Astrocyte (in vitro differentiated cells and primary cell): ENCODE data around the gene ARID2. TPM values are rescaled to one million over a fixed set of nuclear protein-coding genes. Genes with fewer than 3 reads are reported as not detected.

Source experiments
- DNase-seq: peaks from one replicate; pipeline ENCODE4 v3.0.0-alpha.2; 2010; ENCODE audit warnings: low read depth
- FAIRE-seq: peaks from 2 replicates; lab custom pipeline; 2011; peaks lifted over from hg19 to GRCh38; lab: Jason Lieb, UNC
- H2AFZ ChIP-seq: 2 replicates; pipeline ENCODE4 v1.6.0; 2012; ENCODE audit warnings: low read depth, low read length, inconsistent platforms
- H3K27ac ChIP-seq: 2 replicates; pipeline ENCODE4 v1.5.1; 2011; ENCODE audit warnings: low read depth, low read length, inconsistent platforms
- H3K27me3 ChIP-seq: 2 replicates; pipeline ENCODE4 v1.6.0; 2011; ENCODE audit warnings: low read length, inconsistent platforms; ENCODE audit not compliant: insufficient read depth
- H3K36me3 ChIP-seq: 2 replicates; pipeline ENCODE4 v1.5.1; 2011; ENCODE audit warnings: low read length, inconsistent platforms; ENCODE audit not compliant: insufficient read depth
- H3K4me1 ChIP-seq: 2 replicates; pipeline ENCODE4 v1.5.1; 2011; ENCODE audit warnings: low read length, inconsistent platforms; ENCODE audit not compliant: insufficient read depth
- H3K4me2 ChIP-seq: 2 replicates; pipeline ENCODE4 v1.6.0; 2012; ENCODE audit warnings: low read length, inconsistent platforms
- H3K4me3 ChIP-seq: 2 replicates; pipeline ENCODE4 v1.5.1; 2011; ENCODE audit warnings: low read depth, mild to moderate bottlenecking, low read length, inconsistent platforms; ENCODE audit not compliant: insufficient read depth
- H3K79me2 ChIP-seq: 2 replicates; pipeline ENCODE4 v1.6.0; 2012; ENCODE audit warnings: mild to moderate bottlenecking, low read length, inconsistent platforms; ENCODE audit not compliant: insufficient read depth
- H3K9ac ChIP-seq: 2 replicates; pipeline ENCODE4 v1.6.0; 2012; ENCODE audit warnings: mild to moderate bottlenecking, low read length, inconsistent platforms
- H3K9me3 ChIP-seq: 2 replicates; pipeline ENCODE4 v1.5.1; 2012; ENCODE audit warnings: low read depth, mild to moderate bottlenecking, low read length, inconsistent platforms; ENCODE audit not compliant: insufficient read depth
- H4K20me1 ChIP-seq: 2 replicates; pipeline ENCODE4 v1.6.0; 2012; ENCODE audit warnings: low read length, inconsistent platforms; ENCODE audit not compliant: insufficient read depth
- H3K27ac Mint-ChIP-seq: one replicate; pipeline ENCODE4 v1.8.0; 2021; ENCODE audit warnings: mild to moderate bottlenecking, mixed read lengths; ENCODE audit not compliant: unreplicated experiment
- H3K27me3 Mint-ChIP-seq: one replicate; pipeline ENCODE4 v1.8.0; 2021; ENCODE audit warnings: low read depth, mixed read lengths; ENCODE audit not compliant: unreplicated experiment
- H3K36me3 Mint-ChIP-seq: one replicate; pipeline ENCODE4 v1.8.0; 2021; ENCODE audit warnings: low read depth, mixed read lengths; ENCODE audit not compliant: unreplicated experiment
- H3K4me1 Mint-ChIP-seq: one replicate; pipeline ENCODE4 v1.8.0; 2021; ENCODE audit warnings: low read depth, mixed read lengths; ENCODE audit not compliant: unreplicated experiment
- H3K4me3 Mint-ChIP-seq: one replicate; pipeline ENCODE4 v1.8.0; 2021; ENCODE audit warnings: mild to moderate bottlenecking, moderate library complexity, mixed read lengths; ENCODE audit not compliant: unreplicated experiment
- H3K9me3 Mint-ChIP-seq: one replicate; pipeline ENCODE4 v1.8.0; 2021; ENCODE audit warnings: mild to moderate bottlenecking, mixed read lengths; ENCODE audit not compliant: unreplicated experiment
- EZH2 ChIP-seq: IDR thresholded peaks from 2 replicates; pipeline ENCODE4 v1.6.1; 2012; ENCODE audit warnings: mild to moderate bottlenecking, low read length, inconsistent platforms; ENCODE audit not compliant: insufficient read depth
- total RNA-seq: library from RNA; stranded (reverse); gene quantifications from 2 replicates; pipeline ENCODE4 v1.2.1, GENCODE V29; 2021
- TF ChIP-seq, protein P1 (sequence below): IDR thresholded peaks from 2 replicates; pipeline ENCODE4 v1.5.1; 2011; ENCODE audit warnings: low read depth, mild to moderate bottlenecking, inconsistent platforms, low read length, moderate library complexity; ENCODE audit not compliant: insufficient read depth

Gene ARID2
- total RNA-seq, 1 donor from 2014 or later: 23.8 TPM

DNA sequence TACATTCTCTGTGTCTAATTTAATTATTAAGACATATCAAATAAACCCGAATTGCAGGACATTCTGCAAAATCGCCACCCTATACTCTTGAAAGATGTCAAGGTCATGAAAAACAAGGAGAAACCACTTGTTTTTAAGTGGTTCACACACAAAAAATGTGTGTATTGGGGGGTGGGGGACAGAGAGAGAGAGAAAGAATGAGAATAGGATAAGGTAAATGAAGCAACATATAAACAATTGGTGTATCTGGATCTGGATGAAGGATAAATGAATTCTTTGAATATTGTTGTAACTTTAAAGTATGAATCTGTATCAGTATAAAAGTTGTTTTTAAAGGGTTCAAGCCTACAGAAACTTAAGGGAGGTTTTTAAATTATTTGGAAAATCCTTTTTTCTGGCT, 72.1 kb downstream of the ARID2 start:
- Histone ChIP-seq H3K9ac (no peak overlapping the region), H3K79me2 (peaks cover 30% of the 10 kb centered on the region), H3K4me3 (no peak overlapping the region), H3K27me3 (no peaks in the 10 kb centered on the region), H4K20me1 (peaks cover 11% of the 10 kb centered on the region), H3K4me2 (no peak overlapping the region), H3K4me1 (no peaks in the 10 kb centered on the region), H2AFZ (no peak overlapping the region), H3K9me3 (no peaks in the 10 kb centered on the region), H3K36me3 (no peaks in the 10 kb centered on the region), H3K27ac (no peak overlapping the region)
- DNase-seq: no peak
- FAIRE-seq: no peak
- Mint-ChIP-seq H3K27me3 (no peaks in the 10 kb centered on the region), H3K36me3 (peaks cover 3% of the 10 kb centered on the region), H3K27ac (no peak overlapping the region), H3K4me1 (peaks cover 12% of the 10 kb centered on the region), H3K9me3 (no peaks in the 10 kb centered on the region), H3K4me3 (no peak overlapping the region)
- no peak for TF ChIP-seq EZH2
- TF ChIP-seq, protein P1, sequence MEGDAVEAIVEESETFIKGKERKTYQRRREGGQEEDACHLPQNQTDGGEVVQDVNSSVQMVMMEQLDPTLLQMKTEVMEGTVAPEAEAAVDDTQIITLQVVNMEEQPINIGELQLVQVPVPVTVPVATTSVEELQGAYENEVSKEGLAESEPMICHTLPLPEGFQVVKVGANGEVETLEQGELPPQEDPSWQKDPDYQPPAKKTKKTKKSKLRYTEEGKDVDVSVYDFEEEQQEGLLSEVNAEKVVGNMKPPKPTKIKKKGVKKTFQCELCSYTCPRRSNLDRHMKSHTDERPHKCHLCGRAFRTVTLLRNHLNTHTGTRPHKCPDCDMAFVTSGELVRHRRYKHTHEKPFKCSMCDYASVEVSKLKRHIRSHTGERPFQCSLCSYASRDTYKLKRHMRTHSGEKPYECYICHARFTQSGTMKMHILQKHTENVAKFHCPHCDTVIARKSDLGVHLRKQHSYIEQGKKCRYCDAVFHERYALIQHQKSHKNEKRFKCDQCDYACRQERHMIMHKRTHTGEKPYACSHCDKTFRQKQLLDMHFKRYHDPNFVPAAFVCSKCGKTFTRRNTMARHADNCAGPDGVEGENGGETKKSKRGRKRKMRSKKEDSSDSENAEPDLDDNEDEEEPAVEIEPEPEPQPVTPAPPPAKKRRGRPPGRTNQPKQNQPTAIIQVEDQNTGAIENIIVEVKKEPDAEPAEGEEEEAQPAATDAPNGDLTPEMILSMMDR: no peak

DNA sequence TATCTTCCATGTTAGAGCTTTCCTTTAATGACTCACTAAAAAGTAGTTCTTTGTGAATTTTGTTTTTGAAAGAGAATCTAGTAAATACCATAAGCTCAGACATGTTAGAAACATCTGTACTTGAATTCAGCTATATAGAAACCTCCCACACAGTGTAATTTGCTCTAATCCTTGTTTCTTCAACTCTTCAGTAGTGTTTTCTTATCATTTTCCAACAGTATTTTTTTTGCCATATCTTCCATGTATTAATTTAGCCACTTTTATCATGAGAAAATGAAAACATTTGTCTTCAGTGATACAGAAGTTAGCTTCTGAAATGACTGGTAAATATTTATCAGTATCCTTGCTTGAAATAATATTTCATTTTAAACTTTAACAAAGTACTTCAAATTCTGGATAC, 73.6 kb downstream of the ARID2 start:
- no peak for FAIRE-seq
- Mint-ChIP-seq H3K9me3 (no peaks in the 10 kb centered on the region), H3K4me3 (no peak overlapping the region), H3K4me1 (peaks cover 12% of the 10 kb centered on the region), H3K27ac (no peak overlapping the region), H3K27me3 (no peaks in the 10 kb centered on the region), H3K36me3 (peaks cover 3% of the 10 kb centered on the region)
- no peak overlapping the region for H3K4me2 ChIP-seq
- H3K4me3 ChIP-seq: no peak overlapping the region
- no peaks in the 10 kb centered on the region for H3K4me1 ChIP-seq
- H3K79me2 ChIP-seq: peaks cover 42% of the 10 kb centered on the region
- no peak overlapping the region for H3K9ac ChIP-seq
- no peak overlapping the region for H3K27ac ChIP-seq
- H4K20me1 ChIP-seq: peaks cover 11% of the 10 kb centered on the region
- TF ChIP-seq EZH2: no peak
- H3K27me3 ChIP-seq: no peaks in the 10 kb centered on the region
- no peaks in the 10 kb centered on the region for H3K9me3 ChIP-seq
- no peak for DNase-seq
- no peak overlapping the region for H2AFZ ChIP-seq
- H3K36me3 ChIP-seq: no peaks in the 10 kb centered on the region

DNA sequence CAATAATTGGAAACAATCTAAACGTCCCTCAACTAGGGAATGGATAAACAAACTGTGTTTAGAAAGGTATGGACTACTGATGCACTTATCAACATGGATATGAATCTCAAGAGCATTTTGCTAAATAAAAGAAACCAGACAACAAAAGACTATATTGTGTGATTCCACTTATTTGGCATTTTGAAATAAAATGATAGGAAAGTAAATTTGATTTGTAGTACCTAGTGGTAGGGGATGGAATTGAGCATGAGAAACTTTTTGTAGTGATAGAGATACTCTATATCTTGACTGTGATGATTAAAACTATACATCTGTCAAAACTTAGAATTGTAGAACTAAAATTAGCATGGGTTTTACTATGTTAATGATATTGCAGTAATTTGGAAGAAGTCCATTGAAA, 87.1 kb downstream of the ARID2 start:
- FAIRE-seq: peak; percentile 9

More for the DNA sequence above, 87.1 kb downstream of the ARID2 start:
- no peaks in the 10 kb centered on the region for H4K20me1 ChIP-seq
- H3K79me2 ChIP-seq: no peaks in the 10 kb centered on the region
- no peaks in the 10 kb centered on the region for H3K36me3 Mint-ChIP-seq
- H3K4me3 ChIP-seq: no peak overlapping the region
- H3K4me2 ChIP-seq: no peak overlapping the region
- no peaks in the 10 kb centered on the region for H3K9me3 Mint-ChIP-seq
- H2AFZ ChIP-seq: no peak overlapping the region
- no peaks in the 10 kb centered on the region for H3K9me3 ChIP-seq
- no peaks in the 10 kb centered on the region for H3K27me3 Mint-ChIP-seq
- DNase-seq: no peak
- TF ChIP-seq, protein P1: no peak
- no peaks in the 10 kb centered on the region for H3K27me3 ChIP-seq
- H3K27ac Mint-ChIP-seq: no peak overlapping the region
- H3K4me3 Mint-ChIP-seq: no peak overlapping the region
- H3K9ac ChIP-seq: no peak overlapping the region
- peaks cover 3% of the 10 kb centered on the region for H3K36me3 ChIP-seq
- no peaks in the 10 kb centered on the region for H3K4me1 Mint-ChIP-seq
- no peaks in the 10 kb centered on the region for H3K4me1 ChIP-seq
- H3K27ac ChIP-seq: no peak overlapping the region
